ENCODE data around the gene FXYD5.

FXYD5 gene

DNA sequence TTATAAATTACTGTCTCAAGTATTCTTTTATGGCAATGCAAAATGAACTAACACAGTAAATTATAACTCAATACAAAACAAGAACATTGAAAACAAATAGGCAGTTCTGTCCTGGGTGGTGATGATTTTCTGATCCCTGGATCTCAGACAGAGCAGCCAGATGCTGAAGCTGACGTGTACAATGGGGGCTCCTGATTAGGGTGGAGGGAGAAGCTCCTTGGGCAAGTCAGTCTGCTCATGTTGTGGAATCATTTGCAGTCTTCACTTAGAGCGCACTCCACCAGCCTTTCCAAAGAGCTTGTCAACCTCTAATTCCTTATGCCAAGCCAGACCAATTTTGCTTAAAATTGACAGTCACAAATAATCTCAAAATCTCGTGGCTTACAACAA lies 21.6 kb downstream of the FXYD5 start:
- TF ChIP-seq SIN3A (IDR thresholded peaks at IDR 0.05; ENCODE audit: borderline replicate concordance, insufficient read depth, low read length) (no peak), TAF1 (IDR thresholded peaks at IDR 0.05; ENCODE audit: borderline replicate concordance, insufficient read depth, low read length) (no peak), FOXP2 (optimal IDR thresholded peaks at IDR 0.05; ENCODE audit: borderline replicate concordance, extremely low read depth, extremely low read length, insufficient read depth) (no peak), POLR2AphosphoS5 (IDR thresholded peaks at IDR 0.05; ENCODE audit: low read depth, low read length) (no peak)
- TF ChIP-seq, protein P1, sequence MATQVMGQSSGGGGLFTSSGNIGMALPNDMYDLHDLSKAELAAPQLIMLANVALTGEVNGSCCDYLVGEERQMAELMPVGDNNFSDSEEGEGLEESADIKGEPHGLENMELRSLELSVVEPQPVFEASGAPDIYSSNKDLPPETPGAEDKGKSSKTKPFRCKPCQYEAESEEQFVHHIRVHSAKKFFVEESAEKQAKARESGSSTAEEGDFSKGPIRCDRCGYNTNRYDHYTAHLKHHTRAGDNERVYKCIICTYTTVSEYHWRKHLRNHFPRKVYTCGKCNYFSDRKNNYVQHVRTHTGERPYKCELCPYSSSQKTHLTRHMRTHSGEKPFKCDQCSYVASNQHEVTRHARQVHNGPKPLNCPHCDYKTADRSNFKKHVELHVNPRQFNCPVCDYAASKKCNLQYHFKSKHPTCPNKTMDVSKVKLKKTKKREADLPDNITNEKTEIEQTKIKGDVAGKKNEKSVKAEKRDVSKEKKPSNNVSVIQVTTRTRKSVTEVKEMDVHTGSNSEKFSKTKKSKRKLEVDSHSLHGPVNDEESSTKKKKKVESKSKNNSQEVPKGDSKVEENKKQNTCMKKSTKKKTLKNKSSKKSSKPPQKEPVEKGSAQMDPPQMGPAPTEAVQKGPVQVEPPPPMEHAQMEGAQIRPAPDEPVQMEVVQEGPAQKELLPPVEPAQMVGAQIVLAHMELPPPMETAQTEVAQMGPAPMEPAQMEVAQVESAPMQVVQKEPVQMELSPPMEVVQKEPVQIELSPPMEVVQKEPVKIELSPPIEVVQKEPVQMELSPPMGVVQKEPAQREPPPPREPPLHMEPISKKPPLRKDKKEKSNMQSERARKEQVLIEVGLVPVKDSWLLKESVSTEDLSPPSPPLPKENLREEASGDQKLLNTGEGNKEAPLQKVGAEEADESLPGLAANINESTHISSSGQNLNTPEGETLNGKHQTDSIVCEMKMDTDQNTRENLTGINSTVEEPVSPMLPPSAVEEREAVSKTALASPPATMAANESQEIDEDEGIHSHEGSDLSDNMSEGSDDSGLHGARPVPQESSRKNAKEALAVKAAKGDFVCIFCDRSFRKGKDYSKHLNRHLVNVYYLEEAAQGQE (IDR thresholded peaks at IDR 0.05; ENCODE audit: insufficient read depth in 1 of 2, low read depth in 2 of 2, low read length in 2 of 2), result no peak

DNA sequence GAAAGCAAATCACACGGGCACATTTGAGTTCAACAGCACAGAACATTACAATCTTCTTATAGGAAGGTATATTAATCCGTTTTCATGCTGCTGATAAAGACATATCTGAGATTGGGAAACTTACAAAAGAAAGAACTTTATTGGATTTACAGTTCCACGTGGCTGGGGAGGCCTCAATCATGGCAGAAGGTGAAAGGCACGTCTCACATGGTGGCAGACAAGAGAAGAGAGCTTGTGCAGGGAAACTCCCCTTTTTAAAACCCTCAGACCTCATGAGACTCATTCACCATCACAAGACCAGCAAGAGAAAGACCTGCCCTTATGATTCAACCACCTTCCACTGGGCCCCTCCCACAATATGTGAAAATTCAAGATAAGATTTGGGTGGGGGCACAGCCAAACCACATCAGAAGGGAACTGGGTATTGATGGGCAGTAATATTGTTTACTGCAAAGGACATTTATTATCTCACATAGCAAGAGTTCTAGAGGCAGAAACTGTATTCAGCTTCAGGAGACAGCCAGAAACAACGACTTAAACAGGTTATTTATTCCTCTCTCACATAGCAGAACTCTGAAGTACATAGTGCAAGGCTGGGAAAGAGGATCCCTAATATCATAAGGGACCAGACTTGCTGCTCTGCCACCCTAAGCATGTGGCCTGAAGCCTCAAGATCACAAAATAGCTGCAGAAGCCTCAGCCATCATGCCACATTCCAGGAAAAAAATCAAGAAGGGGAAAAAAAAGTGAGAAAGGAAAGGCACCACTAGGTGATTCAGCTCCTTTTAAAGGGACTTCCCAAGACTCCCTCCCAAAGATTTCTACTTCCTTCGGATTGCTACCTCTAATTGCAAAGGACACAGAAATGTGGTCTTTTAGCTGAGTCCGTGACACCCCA lies 23.1 kb downstream of the FXYD5 start:
- TF ChIP-seq POLR2AphosphoS5 (IDR thresholded peaks at IDR 0.05; ENCODE audit: low read depth, low read length) (no peak), TAF1 (IDR thresholded peaks at IDR 0.05; ENCODE audit: borderline replicate concordance, insufficient read depth, low read length) (no peak)

DNA sequence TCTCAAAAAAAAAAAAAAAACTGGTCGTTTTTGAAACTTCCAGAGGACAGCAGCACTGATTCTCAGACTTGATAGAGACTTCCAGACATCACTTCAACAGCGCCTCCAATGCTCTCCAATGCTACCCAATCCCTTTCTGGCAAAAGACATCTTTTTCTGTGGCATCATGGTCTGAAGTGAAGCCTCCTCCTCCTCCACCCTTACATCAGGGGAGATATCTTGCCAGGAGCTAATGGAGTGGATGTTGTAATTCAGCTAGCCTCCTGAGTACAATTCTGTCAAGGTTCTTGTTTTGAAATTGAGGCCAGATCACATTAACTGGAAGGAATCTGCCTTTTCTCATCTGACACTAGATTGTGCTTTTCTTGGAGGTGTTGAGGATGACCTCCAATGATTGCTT lies 24.2 kb downstream of the FXYD5 start:
- TF ChIP-seq FOXP2 (optimal IDR thresholded peaks at IDR 0.05; ENCODE audit: borderline replicate concordance, extremely low read depth, extremely low read length, insufficient read depth), result no peak
- no peak for TF ChIP-seq SIN3A (IDR thresholded peaks at IDR 0.05; ENCODE audit: borderline replicate concordance, insufficient read depth, low read length)
- TF ChIP-seq, protein P1 (IDR thresholded peaks at IDR 0.05; ENCODE audit: insufficient read depth in 1 of 2, low read depth in 2 of 2, low read length in 2 of 2), result no peak
- TF ChIP-seq POLR2AphosphoS5 (IDR thresholded peaks at IDR 0.05; ENCODE audit: low read depth, low read length), result no peak
- TF ChIP-seq TAF1 (IDR thresholded peaks at IDR 0.05; ENCODE audit: borderline replicate concordance, insufficient read depth, low read length), result no peak

DNA sequence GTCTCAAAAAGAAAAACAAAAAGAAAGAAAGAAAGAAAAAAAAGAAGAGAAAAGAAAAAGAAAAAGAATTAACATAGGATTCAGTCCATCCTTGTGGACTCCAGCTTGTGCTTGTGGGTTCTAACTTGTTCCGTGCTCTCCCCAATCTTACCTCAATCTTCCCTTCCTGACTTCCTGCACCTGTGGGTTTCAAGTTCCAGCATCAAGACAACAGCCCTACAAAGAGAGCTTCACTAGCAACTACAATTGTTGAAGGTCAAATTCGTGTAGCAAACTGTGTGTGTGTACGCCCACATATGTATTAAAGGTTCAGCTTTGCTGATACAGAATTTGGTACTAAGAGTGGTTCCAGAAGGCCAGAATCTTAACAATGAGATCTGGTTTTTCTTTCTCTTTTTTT lies 25.3 kb downstream of the FXYD5 start:
- no peak for TF ChIP-seq SIN3A (IDR thresholded peaks at IDR 0.05; ENCODE audit: borderline replicate concordance, insufficient read depth, low read length)
- TF ChIP-seq TAF1 (IDR thresholded peaks at IDR 0.05; ENCODE audit: borderline replicate concordance, insufficient read depth, low read length), result no peak
- TF ChIP-seq FOXP2 (optimal IDR thresholded peaks at IDR 0.05; ENCODE audit: borderline replicate concordance, extremely low read depth, extremely low read length, insufficient read depth), result no peak
- TF ChIP-seq, protein P1 (IDR thresholded peaks at IDR 0.05; ENCODE audit: insufficient read depth in 1 of 2, low read depth in 2 of 2, low read length in 2 of 2), result no peak
- no peak for TF ChIP-seq POLR2AphosphoS5 (IDR thresholded peaks at IDR 0.05; ENCODE audit: low read depth, low read length)

DNA sequence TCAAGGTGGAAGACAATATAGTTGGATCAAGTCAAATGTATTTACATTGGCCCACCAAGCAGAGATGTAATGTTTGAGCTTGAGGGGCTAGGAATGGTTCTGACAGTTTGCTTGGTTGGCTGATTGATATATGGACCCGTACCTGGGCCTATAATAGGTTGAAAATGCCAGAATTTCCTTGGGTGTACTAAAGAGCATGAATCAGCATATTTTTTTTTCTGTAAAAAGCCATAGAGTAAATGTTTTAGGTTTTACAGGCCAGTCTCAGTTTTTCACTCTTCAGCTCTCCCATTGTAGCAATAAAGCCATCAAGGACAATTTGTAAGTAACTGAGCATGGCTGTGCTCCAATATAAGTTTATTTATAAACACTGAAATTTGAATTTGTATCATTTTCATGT lies 26.9 kb downstream of the FXYD5 start:
- TF ChIP-seq, protein P1 (IDR thresholded peaks at IDR 0.05; ENCODE audit: insufficient read depth in 1 of 2, low read depth in 2 of 2, low read length in 2 of 2), result no peak
- TF ChIP-seq POLR2AphosphoS5 (IDR thresholded peaks at IDR 0.05; ENCODE audit: low read depth, low read length), result no peak

Measured in PFSK-1 (cell line).